IPS-15b (cell line): ENCODE data around the gene PCOLCE2.

Experiments used
- H3K27me3 ChIP-seq: one replicate; pipeline ENCODE4 v1.6.1; 2013; ENCODE audit warnings: low read length; ENCODE audit not compliant: control insufficient read depth, insufficient read depth
- H3K36me3 ChIP-seq: one replicate; pipeline ENCODE4 v1.6.1; 2013; ENCODE audit warnings: low read length; ENCODE audit not compliant: control insufficient read depth, insufficient read depth
- H3K4me1 ChIP-seq: one replicate; pipeline ENCODE4 v1.6.1; 2013; ENCODE audit warnings: mild to moderate bottlenecking, low read length; ENCODE audit not compliant: control insufficient read depth, insufficient read depth
- H3K4me3 ChIP-seq: one replicate; pipeline ENCODE4 v1.5.1; 2013; ENCODE audit warnings: low read depth, low read length
- H3K9ac ChIP-seq: one replicate; pipeline ENCODE4 v1.6.1; 2013; ENCODE audit warnings: low read depth, mild to moderate bottlenecking, low read length
- H3K9me3 ChIP-seq: one replicate; pipeline ENCODE4 v1.6.1; 2013; ENCODE audit warnings: mild to moderate bottlenecking, low read length; ENCODE audit not compliant: control insufficient read depth, insufficient read depth

PCOLCE2 gene

DNA sequence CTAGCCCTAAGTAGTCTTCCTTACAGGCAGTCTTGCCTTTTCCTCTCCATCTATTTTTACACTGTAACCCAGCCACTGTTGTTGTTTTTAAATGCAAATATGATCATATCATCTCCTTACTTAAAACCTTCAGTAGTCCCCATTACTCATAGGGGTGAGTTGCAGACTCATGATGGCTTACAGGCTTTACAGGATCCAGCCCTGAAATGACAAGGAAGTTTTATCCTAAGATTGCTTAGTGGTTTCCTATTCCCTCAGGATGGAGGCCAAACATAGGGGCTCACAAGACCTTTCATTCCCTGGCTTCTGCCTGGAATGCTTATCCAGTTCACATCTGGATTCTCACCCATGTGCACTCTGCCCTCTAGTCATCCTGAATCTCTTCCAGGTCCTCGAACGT lies 27.7 kb upstream of the PCOLCE2 start:
- H3K27me3 ChIP-seq = no peaks in the 10 kb centered on the region
- no peaks in the 10 kb centered on the region for H3K36me3 ChIP-seq
- no peak overlapping the region for H3K9ac ChIP-seq
- H3K9me3 ChIP-seq = no peaks in the 10 kb centered on the region
- H3K4me1 ChIP-seq = no peaks in the 10 kb centered on the region
- H3K4me3 ChIP-seq = no peak overlapping the region

DNA sequence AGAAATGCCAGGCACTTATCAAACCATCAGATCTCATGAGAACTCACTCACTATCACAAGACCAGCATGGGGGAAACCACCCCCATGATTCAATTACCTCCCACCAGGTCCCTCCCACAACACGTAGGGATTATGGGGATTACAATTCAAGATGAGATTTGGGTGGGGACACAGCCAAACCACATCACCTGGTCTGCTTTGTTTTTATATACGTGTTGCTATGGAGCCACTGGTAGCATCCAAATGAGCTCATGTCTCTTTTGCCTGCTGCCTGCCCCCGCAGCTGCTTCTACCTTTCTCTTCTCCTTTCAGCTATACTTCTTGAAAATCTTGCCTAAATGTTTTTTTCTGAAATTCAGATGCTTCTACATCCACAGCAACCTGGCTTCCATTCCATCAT lies 26.8 kb upstream of the PCOLCE2 start:
- H3K4me1 ChIP-seq = no peaks in the 10 kb centered on the region
- no peak overlapping the region for H3K9ac ChIP-seq
- H3K4me3 ChIP-seq = no peak overlapping the region
- no peaks in the 10 kb centered on the region for H3K27me3 ChIP-seq
- no peaks in the 10 kb centered on the region for H3K36me3 ChIP-seq
- H3K9me3 ChIP-seq = no peaks in the 10 kb centered on the region

DNA sequence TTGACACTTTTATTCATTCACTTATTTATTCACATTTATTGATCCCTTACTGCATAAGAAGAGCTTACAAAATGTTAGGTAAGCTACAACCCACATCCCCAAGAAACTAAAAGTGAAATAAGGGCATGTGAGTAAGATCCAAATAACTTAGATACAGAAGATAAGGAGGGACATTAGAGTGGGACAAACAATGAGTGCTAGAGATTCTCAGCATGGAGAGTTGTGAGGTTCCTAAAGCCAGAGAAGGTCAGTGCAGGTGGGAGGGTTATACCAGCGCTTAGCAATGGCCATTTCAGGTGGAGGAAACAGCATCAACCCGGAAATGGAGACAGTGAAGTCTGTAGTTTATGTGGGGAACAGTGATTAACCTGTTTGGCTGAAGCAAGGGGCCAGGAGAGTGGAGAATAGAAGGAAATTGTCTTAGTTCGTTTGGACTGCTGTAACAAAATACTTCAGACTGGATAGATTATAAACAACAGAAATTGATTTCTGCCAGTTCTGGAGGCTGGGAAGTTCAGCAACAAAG lies 25.5 kb upstream of the PCOLCE2 start:
- no peak overlapping the region for H3K4me3 ChIP-seq
- H3K4me1 ChIP-seq = no peaks in the 10 kb centered on the region
- H3K27me3 ChIP-seq = no peaks in the 10 kb centered on the region
- no peaks in the 10 kb centered on the region for H3K36me3 ChIP-seq
- no peak overlapping the region for H3K9ac ChIP-seq
- no peaks in the 10 kb centered on the region for H3K9me3 ChIP-seq

DNA sequence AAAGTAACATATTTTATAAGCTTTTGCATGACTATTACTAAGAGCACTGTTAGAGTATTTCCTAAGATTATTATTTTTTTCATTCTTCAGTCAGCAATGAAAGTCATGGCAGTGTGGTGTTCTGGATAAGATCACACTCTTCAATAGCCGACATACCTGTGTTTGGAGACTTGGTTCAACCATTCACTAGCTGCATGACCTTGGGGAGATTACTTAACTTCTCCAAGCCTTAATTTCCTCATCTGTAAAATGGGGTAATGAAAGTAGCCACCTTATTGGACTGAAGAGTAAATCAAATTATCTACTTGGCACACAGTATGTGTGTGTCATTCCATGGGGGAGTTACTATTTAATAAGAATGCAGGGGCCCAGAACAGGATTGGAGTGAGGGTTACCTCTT lies 24.5 kb upstream of the PCOLCE2 start:
- Histone ChIP-seq H3K4me3 (no peak overlapping the region), H3K9ac (no peak overlapping the region), H3K27me3 (no peaks in the 10 kb centered on the region), H3K9me3 (no peaks in the 10 kb centered on the region), H3K4me1 (no peaks in the 10 kb centered on the region), H3K36me3 (no peaks in the 10 kb centered on the region)

DNA sequence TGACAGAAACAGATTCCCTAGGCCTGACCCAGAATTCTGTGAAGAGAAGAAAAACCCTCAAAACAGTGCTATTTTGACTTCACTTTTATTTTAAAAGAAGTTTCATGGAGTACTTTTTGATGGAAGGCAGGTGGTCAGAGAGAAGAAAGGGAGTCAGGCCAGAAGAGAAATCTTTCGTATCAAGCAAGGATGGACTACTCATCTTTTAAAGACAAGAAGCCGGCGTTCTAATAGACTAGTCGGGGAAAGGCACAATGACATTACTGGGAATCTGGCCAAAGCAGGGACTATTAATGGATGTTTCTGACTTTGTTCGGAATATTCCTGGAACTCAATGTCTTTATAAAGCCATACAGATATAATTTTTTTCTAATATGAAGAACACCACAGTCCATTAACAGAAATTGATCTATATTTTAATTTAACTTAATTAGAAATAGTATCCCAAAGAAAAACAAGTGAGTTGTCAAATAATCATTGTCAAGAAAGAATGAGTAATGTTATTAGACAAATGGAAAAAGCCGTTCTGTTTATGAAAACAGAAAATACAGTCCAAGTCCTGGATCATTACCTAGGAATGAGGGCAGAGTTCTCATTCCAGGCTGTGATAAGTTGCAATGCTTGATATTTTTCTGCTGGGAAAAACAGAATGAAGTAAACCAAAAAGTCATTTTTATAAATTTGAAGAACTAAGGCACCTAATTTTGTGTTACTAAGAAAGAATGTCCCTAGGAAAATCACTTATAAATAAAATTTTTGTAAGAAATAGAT lies 23.7 kb upstream of the PCOLCE2 start:
- Histone ChIP-seq H3K27me3 (no peaks in the 10 kb centered on the region), H3K4me1 (no peaks in the 10 kb centered on the region)

DNA sequence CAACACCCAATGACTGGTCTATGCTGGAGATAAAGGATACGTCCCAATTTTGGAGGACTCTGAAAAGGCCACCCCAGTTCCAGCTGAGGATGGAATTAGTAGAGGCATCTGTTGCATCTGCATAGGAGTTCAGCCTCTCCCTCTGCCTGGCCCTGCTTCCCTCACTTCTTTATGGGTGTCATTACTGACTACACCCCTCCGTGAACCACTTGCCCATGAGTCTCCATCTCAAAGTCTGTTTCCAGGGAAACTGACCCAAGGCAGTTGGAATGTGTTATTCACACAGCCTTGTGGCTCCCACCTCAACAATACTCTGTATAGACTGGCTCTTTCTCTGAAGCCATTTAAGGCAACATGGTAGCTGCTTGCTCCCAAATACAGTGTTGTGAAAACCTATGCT lies 21.4 kb upstream of the PCOLCE2 start:
- no peaks in the 10 kb centered on the region for H3K27me3 ChIP-seq
- no peak overlapping the region for H3K4me3 ChIP-seq
- no peaks in the 10 kb centered on the region for H3K4me1 ChIP-seq
- H3K9ac ChIP-seq = no peak overlapping the region
- H3K9me3 ChIP-seq = no peaks in the 10 kb centered on the region
- no peaks in the 10 kb centered on the region for H3K36me3 ChIP-seq

More for the DNA sequence above, 23.7 kb upstream of the PCOLCE2 start:
- Histone ChIP-seq H3K4me3 (no peak overlapping the region), H3K9me3 (no peaks in the 10 kb centered on the region), H3K36me3 (no peaks in the 10 kb centered on the region), H3K9ac (no peak overlapping the region)

DNA sequence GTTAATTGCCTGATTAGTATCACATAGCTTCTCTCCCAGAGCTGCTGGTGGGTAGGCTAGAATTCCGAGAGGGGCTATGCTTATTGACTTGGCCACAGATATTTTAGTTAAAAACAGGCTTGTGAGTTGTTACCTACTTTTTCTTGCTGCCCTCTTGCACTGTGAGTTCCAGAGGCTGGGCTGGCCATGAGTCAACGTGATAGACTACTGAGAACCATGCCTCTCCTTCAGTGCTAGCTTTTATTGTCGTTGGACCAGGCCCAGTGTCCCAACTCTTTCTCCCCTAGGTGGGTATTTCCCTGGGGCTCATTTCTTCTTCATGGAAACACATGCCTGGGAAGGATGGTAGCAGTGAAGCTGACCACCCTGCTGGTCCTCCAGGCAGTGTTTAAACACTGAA lies 20.4 kb upstream of the PCOLCE2 start:
- Histone ChIP-seq H3K4me3 (no peak overlapping the region), H3K36me3 (no peaks in the 10 kb centered on the region), H3K4me1 (no peaks in the 10 kb centered on the region), H3K9me3 (no peaks in the 10 kb centered on the region), H3K27me3 (no peaks in the 10 kb centered on the region), H3K9ac (no peak overlapping the region)

DNA sequence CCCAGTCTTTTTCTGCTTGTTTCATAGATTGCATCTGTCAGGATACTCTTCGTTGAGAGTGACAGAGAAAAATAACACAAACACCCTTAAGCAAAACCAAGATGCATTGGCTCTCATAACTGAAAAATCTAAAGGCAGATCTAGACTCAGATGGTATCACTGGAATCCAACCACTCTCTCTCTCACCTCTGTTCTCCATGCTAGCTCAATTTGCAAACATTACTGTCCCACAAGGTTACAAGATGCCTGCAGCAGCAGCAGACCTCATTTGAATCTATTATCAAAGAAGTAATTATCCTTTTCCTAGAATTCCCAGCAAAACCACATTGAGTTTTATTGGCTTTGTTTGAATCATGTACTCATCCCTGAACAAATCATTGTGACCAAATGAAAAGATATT lies 19.1 kb upstream of the PCOLCE2 start:
- Histone ChIP-seq H3K4me3 (no peak overlapping the region), H3K4me1 (no peaks in the 10 kb centered on the region), H3K27me3 (no peaks in the 10 kb centered on the region), H3K36me3 (no peaks in the 10 kb centered on the region), H3K9ac (no peak overlapping the region), H3K9me3 (no peaks in the 10 kb centered on the region)

DNA sequence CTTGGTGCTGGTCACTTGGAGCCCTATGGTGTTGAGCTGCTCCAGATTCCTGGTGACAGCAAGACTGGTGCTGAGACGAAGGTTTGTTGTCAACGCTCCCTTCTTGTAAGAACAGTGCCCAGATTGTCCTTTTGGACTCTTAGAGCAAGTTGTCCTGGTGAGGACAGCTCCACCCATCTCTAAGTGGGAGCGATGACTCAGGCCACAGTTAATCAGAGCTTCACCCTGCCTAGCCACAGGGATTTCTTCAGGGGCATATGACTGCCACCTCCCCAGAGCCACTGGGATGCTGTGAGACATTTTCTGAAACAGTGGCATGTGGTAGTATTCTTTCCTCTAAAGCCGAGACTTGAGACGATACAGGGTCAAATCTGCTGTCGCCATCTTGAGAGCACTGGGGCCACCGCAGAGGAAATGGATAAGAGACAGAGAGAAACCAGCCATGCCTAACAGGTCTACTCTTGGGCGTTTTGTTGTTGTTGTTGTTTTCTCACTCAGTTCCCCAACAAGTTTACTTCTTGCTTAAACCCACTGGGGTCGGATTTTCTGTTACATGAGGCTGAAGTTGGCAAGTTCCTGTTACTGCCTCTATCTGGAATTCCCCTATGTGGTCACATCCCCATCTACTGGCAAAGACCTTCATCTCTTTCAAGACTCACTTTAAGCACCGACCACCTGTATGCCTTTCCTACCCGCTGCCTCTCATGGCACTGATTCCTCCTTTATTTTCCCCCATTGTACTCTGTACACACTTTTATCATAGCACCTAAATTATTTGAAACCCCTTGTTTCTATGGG lies 16.0 kb upstream of the PCOLCE2 start:
- Histone ChIP-seq H3K9me3 (no peaks in the 10 kb centered on the region), H3K4me1 (no peaks in the 10 kb centered on the region), H3K9ac (no peak overlapping the region), H3K27me3 (no peaks in the 10 kb centered on the region), H3K36me3 (no peaks in the 10 kb centered on the region), H3K4me3 (no peak overlapping the region)

DNA sequence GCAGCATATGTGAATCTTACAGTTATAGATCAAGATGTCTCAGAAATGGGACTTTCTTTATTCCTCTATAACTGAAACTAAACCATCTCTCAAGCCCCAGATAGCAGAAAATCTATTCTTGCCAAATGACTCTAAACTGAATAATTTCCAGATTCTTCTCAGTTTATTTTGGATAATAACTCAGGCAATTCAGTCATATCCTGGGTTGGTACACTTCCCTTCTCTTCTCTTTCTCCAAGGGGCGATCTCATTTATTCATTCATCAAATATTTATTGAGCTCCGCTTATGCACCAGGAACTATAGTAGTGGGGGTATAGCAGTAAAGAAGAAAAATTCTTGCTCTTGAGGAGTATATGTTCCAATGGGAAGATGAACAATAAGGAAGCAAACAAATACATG lies 13.5 kb upstream of the PCOLCE2 start:
- Histone ChIP-seq H3K9ac (no peak overlapping the region), H3K4me3 (no peak overlapping the region), H3K27me3 (no peaks in the 10 kb centered on the region)

DNA sequence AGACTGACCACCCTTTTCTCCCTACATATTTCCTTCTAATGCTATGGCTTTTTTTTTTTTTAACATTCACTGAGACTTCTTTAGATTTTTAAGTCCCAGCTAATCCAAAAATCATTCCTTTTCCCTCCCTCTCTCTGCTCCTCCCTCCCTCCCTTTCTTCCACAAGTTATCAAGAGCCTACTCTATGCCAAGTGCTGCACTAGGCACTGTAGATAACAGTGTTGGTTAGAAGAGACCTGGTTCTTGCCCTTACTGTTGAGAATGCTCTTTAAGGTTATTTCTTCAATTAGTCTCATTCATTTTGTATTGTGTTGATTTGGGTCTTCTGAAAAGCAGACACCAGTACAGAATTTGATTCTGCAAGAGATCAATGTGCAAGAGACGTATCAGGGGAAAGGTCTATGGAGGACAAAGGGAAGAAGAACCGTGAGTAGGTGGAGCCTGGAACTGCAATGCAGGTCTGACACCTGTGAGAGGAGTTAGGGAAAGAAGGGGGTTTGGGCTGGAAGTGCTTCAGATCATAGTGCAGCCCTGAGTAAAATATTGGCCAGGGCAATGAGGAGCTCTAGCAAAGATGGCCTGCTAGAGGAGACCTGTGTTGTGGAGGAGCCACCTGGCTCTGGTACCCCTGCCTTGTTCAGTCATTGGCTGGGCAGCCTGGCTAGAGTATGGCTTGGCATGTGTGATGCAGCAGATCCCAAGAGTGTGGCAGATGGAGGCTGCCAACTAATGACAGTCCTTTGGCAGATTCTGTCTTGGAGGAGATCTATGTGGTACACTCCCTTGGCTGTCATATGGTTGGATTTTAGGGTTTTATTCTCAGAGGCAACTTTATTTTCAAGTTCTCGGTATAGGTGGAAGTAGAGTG lies 9.7 kb upstream of the PCOLCE2 start:
- no peak overlapping the region for H3K9ac ChIP-seq
- no peaks in the 10 kb centered on the region for H3K4me1 ChIP-seq
- no peaks in the 10 kb centered on the region for H3K9me3 ChIP-seq

More for the DNA sequence above, 13.5 kb upstream of the PCOLCE2 start:
- Histone ChIP-seq H3K36me3 (no peaks in the 10 kb centered on the region), H3K9me3 (no peaks in the 10 kb centered on the region), H3K4me1 (no peaks in the 10 kb centered on the region)

More for the DNA sequence above, 9.7 kb upstream of the PCOLCE2 start:
- H3K36me3 ChIP-seq = no peaks in the 10 kb centered on the region
- H3K4me3 ChIP-seq = no peak overlapping the region
- H3K27me3 ChIP-seq = no peaks in the 10 kb centered on the region
